HCT116 (cell line): ENCODE data around the gene OSBPL5. TPM values are rescaled to one million over a fixed set of nuclear protein-coding genes. Genes with fewer than 3 reads are reported as not detected.

Source experiments
- ATAC-seq: fragments of 200-7000 bp; cut with Tn5 transposase; 2 replicates; pipeline ENCODE4 v1.9.1; 2020; ENCODE audit warnings: mild to moderate bottlenecking, moderate library complexity
- BruUV-seq: library from RNA; stranded (reverse); fragments of 400-500 nt; replicated peaks from 2 replicates; lab custom pipeline; 2021; lab: Mats Ljungman, UMichigan
- CTCF ChIA-PET: fragments of 300-600 bp; sonication (Branson Sonifier 250); formaldehyde crosslinking; loops from one replicate; lab custom pipeline; 2021; ENCODE audit warnings: antibody characterized with exemption; lab: Charles Lee
- POLR2A ChIA-PET: fragments of 300-600, 350-600 bp; sonication (Branson Sonifier 250); formaldehyde crosslinking; loops from one replicate; lab custom pipeline; 2021; ENCODE audit warnings: antibody characterized with exemption; lab: Charles Lee
- RAD21 ChIA-PET, 2 experiments: fragments of 300-600 bp; sonication (Branson Sonifier 250); formaldehyde crosslinking; loops; one replicate each; lab custom pipeline; 2023; ENCODE audit warnings: low total read pairs in 2 of 2; ENCODE audit not compliant: uncharacterized antibody in 2 of 2, unreplicated experiment in 2 of 2, low non-redundant PET in 1 of 2; lab: Charles Lee
- DNase-seq: peaks from one replicate; pipeline ENCODE4 v3.0.0-alpha.2; 2010; ENCODE audit warnings: low read depth, low spot score
- H2AFZ ChIP-seq: fragments of 200-600 bp; shearing (Covaris generic), sonication (generic); 2 replicates; pipeline ENCODE4 v1.6.1; 2017; ENCODE audit warnings: low read depth, mixed run types, mixed read lengths, antibody characterized with exemption, low read length; ENCODE audit not compliant: poor library complexity, severe bottlenecking
- H3K27ac ChIP-seq: 2 replicates; pipeline ENCODE4 v1.5.1; 2012; ENCODE audit warnings: low read depth, low read length
- H3K27me3 ChIP-seq: fragments of 200-600 bp; sonication (generic); 2 replicates; pipeline ENCODE4 v1.6.1; 2016; ENCODE audit warnings: mixed run types, low read length, mixed read lengths; ENCODE audit not compliant: insufficient read depth
- H3K36me3 ChIP-seq, 2 experiments: fragments of 200-500 bp in 1 of 2; fragments of 200-600 bp in 1 of 2; sonication (Bioruptor generic) in 1 of 2; sonication (generic) in 1 of 2; 2 replicates each; pipeline versions ENCODE4 v1.5.1 to v1.6.1; 2014 to 2016; ENCODE audit warnings: low read length in 2 of 2, inconsistent platforms in 1 of 2, mixed read lengths in 1 of 2, mixed run types in 1 of 2; ENCODE audit not compliant: insufficient read depth in 2 of 2, control insufficient read depth in 1 of 2
- H3K4me1 ChIP-seq, 2 experiments: fragments of 200-600 bp in 1 of 2; sonication (generic) in 1 of 2; 2 replicates each; pipeline versions ENCODE4 v1.5.1 to v1.6.1; 2012 to 2017; ENCODE audit warnings: low read length in 2 of 2, inconsistent platforms in 1 of 2, mild to moderate bottlenecking in 1 of 2, mixed read lengths in 1 of 2, mixed run types in 1 of 2, moderate library complexity in 1 of 2; ENCODE audit not compliant: insufficient read depth in 2 of 2, control insufficient read depth in 1 of 2
- H3K4me2 ChIP-seq: fragments of 200-600 bp; sonication (generic); 2 replicates; pipeline ENCODE4 v1.6.1; 2017; ENCODE audit warnings: mixed run types, low read length, mixed read lengths
- H3K4me3 ChIP-seq, 2 experiments: fragments of 200-600 bp in 1 of 2; sonication (generic) in 1 of 2; replicated peaks in 1 of 2; 2 replicates each; pipeline ENCODE4 v1.5.1; 2011 to 2016; ENCODE audit warnings: low read length in 2 of 2, control low read depth in 1 of 2, low read depth in 1 of 2, mild to moderate bottlenecking in 1 of 2, mixed read lengths in 1 of 2, mixed run types in 1 of 2
- H3K79me2 ChIP-seq: fragments of 200-600 bp; sonication (generic); 2 replicates; pipeline ENCODE4 v1.6.1; 2017; ENCODE audit warnings: mild to moderate bottlenecking, mixed run types, low read length, moderate library complexity, mixed read lengths; ENCODE audit not compliant: insufficient read depth
- H3K9ac ChIP-seq: fragments of 200-600 bp; sonication (generic); 2 replicates; pipeline ENCODE4 v1.6.1; 2016; ENCODE audit warnings: low read length, mixed read lengths
- H3K9me2 ChIP-seq: fragments of 200-600 bp; sonication (generic), shearing (Covaris generic); 2 replicates; pipeline ENCODE4 v1.6.1; 2017; ENCODE audit warnings: mixed run types, mild to moderate bottlenecking, moderate library complexity; ENCODE audit not compliant: insufficient read depth
- H3K9me3 ChIP-seq, 2 experiments: fragments of 200-500 bp in 1 of 2; fragments of 200-600 bp in 1 of 2; sonication (Bioruptor generic) in 1 of 2; sonication (generic) in 1 of 2; 2 replicates each; pipeline ENCODE4 v1.6.1; 2014 to 2017; ENCODE audit warnings: low read length in 2 of 2, mixed read lengths in 2 of 2, inconsistent platforms in 1 of 2, low read depth in 1 of 2, mild to moderate bottlenecking in 1 of 2, mixed run types in 1 of 2, moderate library complexity in 1 of 2; ENCODE audit not compliant: control insufficient read depth in 1 of 2, insufficient read depth in 1 of 2
- H4K20me1 ChIP-seq: fragments of 200-600 bp; sonication (generic), shearing (Covaris generic); 2 replicates; pipeline ENCODE4 v1.6.1; 2017; ENCODE audit warnings: mixed run types, mild to moderate bottlenecking, moderate library complexity; ENCODE audit not compliant: insufficient read depth
- ATF3 ChIP-seq: IDR thresholded peaks from 2 replicates; pipeline ENCODE4 v1.6.1; 2012
- CBX3 ChIP-seq: IDR thresholded peaks from 2 replicates; pipeline ENCODE4 v1.6.1; 2012; ENCODE audit warnings: low read depth
- CEBPB ChIP-seq: IDR thresholded peaks from 2 replicates; pipeline ENCODE4 v1.6.1; 2012; ENCODE audit warnings: low read depth
- CTCF ChIP-seq, 3 experiments: fragments of 200-600 bp in 1 of 3; sonication (generic) in 1 of 3; IDR thresholded peaks in 2 of 3; conservative IDR thresholded peaks in 1 of 3; 2 replicates each; pipeline ENCODE4 v1.5.1; 2012 to 2017; ENCODE audit warnings: low read depth in 2 of 3, low read length in 2 of 3, antibody characterized with exemption in 1 of 3, borderline replicate concordance in 1 of 3, control low read depth in 1 of 3, mild to moderate bottlenecking in 1 of 3, mixed read lengths in 1 of 3, mixed run types in 1 of 3, moderate library complexity in 1 of 3; ENCODE audit not compliant: insufficient read depth in 1 of 3
- EZH2 ChIP-seq: fragments of 200-600 bp; sonication (generic); IDR thresholded peaks from 2 replicates; pipeline ENCODE4 v1.6.1; 2017; ENCODE audit warnings: antibody characterized with exemption, mixed run types
- JUND ChIP-seq: IDR thresholded peaks from 2 replicates; pipeline ENCODE4 v1.6.1; 2012
- MAX ChIP-seq: IDR thresholded peaks from 2 replicates; pipeline ENCODE4 v1.6.1; 2012
- POLR2AphosphoS5 ChIP-seq: IDR thresholded peaks from 2 replicates; pipeline ENCODE4 v1.6.1; 2011; ENCODE audit warnings: mild to moderate bottlenecking, low read depth, low read length, moderate library complexity
- SIN3A ChIP-seq: IDR thresholded peaks from 2 replicates; pipeline ENCODE4 v1.6.1; 2012; ENCODE audit warnings: low read depth
- SP1 ChIP-seq: IDR thresholded peaks from 2 replicates; pipeline ENCODE4 v1.6.1; 2012; ENCODE audit warnings: low read depth
- SRF ChIP-seq: IDR thresholded peaks from 2 replicates; pipeline ENCODE4 v1.6.1; 2012; ENCODE audit warnings: low read depth
- YY1 ChIP-seq: IDR thresholded peaks from 2 replicates; pipeline ENCODE4 v1.6.1; 2011; ENCODE audit warnings: low read length, low read depth, moderate library complexity, mild to moderate bottlenecking; ENCODE audit not compliant: insufficient replicate concordance; ENCODE audit errors: extremely low read depth
- ZBTB33 ChIP-seq: IDR thresholded peaks from 2 replicates; pipeline ENCODE4 v1.6.1; 2011; ENCODE audit warnings: mild to moderate bottlenecking, low read length, moderate library complexity; ENCODE audit not compliant: insufficient replicate concordance; ENCODE audit errors: extremely low read depth
- ZNF274 ChIP-seq: fragments of 200-500 bp; sonication (Bioruptor generic); IDR thresholded peaks from 2 replicates; pipeline ENCODE4 v1.6.1; 2014; ENCODE audit warnings: mild to moderate bottlenecking, low read depth, low read length, inconsistent platforms
- intact Hi-C: fragments of 100-400 bp; cut with micrococcal nuclease; formaldehyde crosslinking; loops from 2 replicates; pipeline ENCODE4 v1.10.0; 2022
- total RNA-seq: library from RNA; stranded (reverse); gene quantifications from one replicate; pipeline ENCODE4 v1.2.1, GENCODE V29; 2021; ENCODE audit not compliant: unreplicated experiment

OSBPL5 gene
- total RNA-seq, 1 experiment from 2014 or later: 44.2 TPM

- Histone ChIP-seq H3K9ac (no peak overlapping the region), H3K9me2 (no peaks in the 10 kb centered on the region), H4K20me1 (no peaks in the 10 kb centered on the region), H3K9me3 (peaks cover 3 to 4% of the 10 kb centered on the region in 2 experiments; a peak in 2 of 4 replicates), H2AFZ (no peak overlapping the region), H3K4me2 (no peak overlapping the region), H3K36me3 (peaks cover 2 to 25% of the 10 kb centered on the region in 2 experiments; a peak in 2 of 4 replicates), H3K4me3 (no peak overlapping the region), H3K4me1 (peaks cover 10 to 19% of the 10 kb centered on the region in 2 experiments), H3K27ac (no peak overlapping the region), H3K79me2 (peaks cover 16% of the 10 kb centered on the region), H3K27me3 (no peaks in the 10 kb centered on the region)
- no peak for ATAC-seq
- TF ChIP-seq YY1 (no peak), SP1 (no peak), CTCF (IDR thresholded peaks at IDR 0.05 in 2 of 3, conservative IDR thresholded peaks at IDR 0.05 in 1 of 3; ENCODE audit: borderline replicate concordance in 1 of 3, insufficient read depth in 1 of 3, low read depth in 2 of 3, low read length in 2 of 3) (no peak)
- ChIA-PET POLR2A (no interaction called here), CTCF (no interaction called here), RAD21 (no interaction called here)
- no peak for DNase-seq
- BruUV-seq: no TSS peak
- intact Hi-C loops: no loop called here
Observed at GRCh38 chr11:3120071-3120792, 44.9 kb downstream of the OSBPL5 start.

- peaks cover 12% of the 10 kb centered on the region for H3K79me2 ChIP-seq
- H3K36me3 ChIP-seq: peaks cover 2 to 25% of the 10 kb centered on the region in 2 experiments; a peak in 2 of 4 replicates
- H4K20me1 ChIP-seq: no peaks in the 10 kb centered on the region
- BruUV-seq: no TSS peak
- ATAC-seq (no peak), DNase-seq (no peak)
- H3K4me2 ChIP-seq: no peak overlapping the region
- no peak overlapping the region for H3K27ac ChIP-seq
- ChIA-PET CTCF (no interaction called here), RAD21 (no interaction called here), POLR2A (no interaction called here)
- H3K27me3 ChIP-seq: no peaks in the 10 kb centered on the region
- intact Hi-C loops: no loop called here
- peaks cover 2 to 9% of the 10 kb centered on the region in 2 experiments for H3K4me1 ChIP-seq
- H3K9ac ChIP-seq: no peak overlapping the region
- H3K9me3 ChIP-seq: peaks cover 4 to 8% of the 10 kb centered on the region in 2 experiments; a peak in 2 of 4 replicates
- H3K4me3 ChIP-seq: no peak overlapping the region
- no peak overlapping the region for H2AFZ ChIP-seq
- H3K9me2 ChIP-seq: no peaks in the 10 kb centered on the region
- TF ChIP-seq EZH2 (no peak), ATF3 (no peak), SIN3A (no peak), CEBPB (no peak), ZNF274 (no peak), POLR2AphosphoS5 (no peak), CBX3 (no peak), MAX (no peak), YY1 (no peak), ZBTB33 (no peak), SRF (no peak), JUND (no peak)
Observed at GRCh38 chr11:3119141-3119821, 45.8 kb downstream of the OSBPL5 start.
